HepG2 (cell line): Measurements from ENCODE around the gene TPSD1. TPM values are rescaled to one million over a fixed set of nuclear protein-coding genes. Genes with fewer than 3 reads are reported as not detected.

Source experiments
- ADNP ChIP-seq: sonication (generic); formaldehyde crosslinking; IDR thresholded peaks from 2 replicates; pipeline ENCODE4 v1.4.0; 2020; ENCODE audit warnings: missing genetic modification reagents
- ARID5B ChIP-seq: IDR thresholded peaks from 2 replicates; pipeline ENCODE4 v1.4.0; 2020; ENCODE audit warnings: mild to moderate bottlenecking, missing genetic modification reagents
- ATAD3A ChIP-seq: sonication (generic); formaldehyde crosslinking; IDR thresholded peaks from 2 replicates; pipeline ENCODE4 v1.4.0; 2020; ENCODE audit warnings: missing genetic modification reagents
- ATM ChIP-seq: fragments of 450-650 bp; IDR thresholded peaks from 2 replicates; pipeline ENCODE4 v1.7.1; 2017; ENCODE audit warnings: mild to moderate bottlenecking, borderline replicate concordance
- BRCA1 ChIP-seq: sonication (generic); formaldehyde crosslinking; IDR thresholded peaks from 2 replicates; pipeline ENCODE4 v1.4.0; 2020; ENCODE audit warnings: missing genetic modification reagents
- HBP1 ChIP-seq: IDR thresholded peaks from 2 replicates; pipeline ENCODE4 v1.6.1; 2016; ENCODE audit warnings: low read depth, control low read depth
- HOXA5 ChIP-seq: sonication (generic); formaldehyde crosslinking; IDR thresholded peaks from 2 replicates; pipeline ENCODE4 v1.4.0; 2020; ENCODE audit warnings: missing genetic modification reagents
- NCOA1 ChIP-seq: sonication (generic); formaldehyde crosslinking; IDR thresholded peaks from 2 replicates; pipeline ENCODE4 v1.9.0; 2021; ENCODE audit warnings: missing genetic modification reagents
- NFYB ChIP-seq: sonication (generic); formaldehyde crosslinking; IDR thresholded peaks from 2 replicates; pipeline ENCODE4 v1.4.0; 2020; ENCODE audit warnings: missing genetic modification reagents
- PAF1 ChIP-seq: IDR thresholded peaks from 2 replicates; pipeline ENCODE4 v1.6.1; 2016; ENCODE audit warnings: missing genetic modification reagents, missing compliant biosample characterization
- PBX2 ChIP-seq: IDR thresholded peaks from 2 replicates; pipeline ENCODE4 v1.6.1; 2016; ENCODE audit warnings: control low read depth
- PLRG1 ChIP-seq: fragments of 450-650 bp; conservative IDR thresholded peaks from 2 replicates; pipeline ENCODE4 v1.6.1; 2016
- POGZ ChIP-seq: sonication (generic); formaldehyde crosslinking; IDR thresholded peaks from 2 replicates; pipeline ENCODE4 v1.4.0; 2020; ENCODE audit warnings: mild to moderate bottlenecking, missing genetic modification reagents
- RARA ChIP-seq: IDR thresholded peaks from 2 replicates; pipeline ENCODE4 v1.6.1; 2016; ENCODE audit warnings: missing genetic modification reagents, missing compliant biosample characterization
- REPIN1 ChIP-seq: sonication (generic); formaldehyde crosslinking; IDR thresholded peaks from 2 replicates; pipeline ENCODE4 v1.8.0; 2022; ENCODE audit warnings: missing genetic modification reagents, low read depth, mild to moderate bottlenecking, borderline replicate concordance
- RXRB ChIP-seq: IDR thresholded peaks from 2 replicates; pipeline ENCODE4 v1.6.1; 2016; ENCODE audit warnings: borderline replicate concordance, missing genetic modification reagents, missing compliant biosample characterization
- ZNF296 ChIP-seq: sonication (generic); formaldehyde crosslinking; conservative IDR thresholded peaks from 2 replicates; pipeline ENCODE4 v1.5.0; 2020; ENCODE audit warnings: mild to moderate bottlenecking, missing genetic modification reagents
- ZNF501 ChIP-seq: sonication (generic); formaldehyde crosslinking; IDR thresholded peaks from 2 replicates; pipeline ENCODE4 v1.5.1; 2020; ENCODE audit warnings: mild to moderate bottlenecking, moderate library complexity, missing genetic modification reagents
- ZNF550 ChIP-seq: sonication (generic); formaldehyde crosslinking; IDR thresholded peaks from 2 replicates; pipeline ENCODE4 v1.4.0; 2020; ENCODE audit warnings: mild to moderate bottlenecking, missing genetic modification reagents, borderline replicate concordance
- ZNF710 ChIP-seq: sonication (generic); formaldehyde crosslinking; IDR thresholded peaks from 2 replicates; pipeline ENCODE4 v1.5.0; 2020; ENCODE audit warnings: mild to moderate bottlenecking, missing genetic modification reagents, borderline replicate concordance
- ZNF773 ChIP-seq: sonication (generic); formaldehyde crosslinking; IDR thresholded peaks from 2 replicates; pipeline ENCODE4 v1.4.0; 2020; ENCODE audit warnings: missing genetic modification reagents, borderline replicate concordance
- ZNF775 ChIP-seq: sonication (generic); formaldehyde crosslinking; IDR thresholded peaks from 2 replicates; pipeline ENCODE4 v1.4.0; 2020; ENCODE audit warnings: missing genetic modification reagents, mild to moderate bottlenecking, moderate library complexity, borderline replicate concordance
- ZNF788 ChIP-seq: sonication (generic); formaldehyde crosslinking; IDR thresholded peaks from 2 replicates; pipeline ENCODE4 v1.5.0; 2020; ENCODE audit warnings: mild to moderate bottlenecking, missing genetic modification reagents, borderline replicate concordance
- polyA plus RNA-seq, 8 experiments: library from polyadenylated mRNA; depleted of rRNA in 3 of 8; stranded (reverse) in 7 of 8; unstranded in 1 of 8; fragments of >200 nt; fragmentation: Illumina TruSeq in 4 of 8; extraction: Trizol in 4 of 8; gene quantifications; 2 replicates each; pipeline versions ENCODE4 v1.2.1 to v1.2.3, GENCODE V29; 2011 to 2016; ENCODE audit warnings: low read depth in 4 of 8, missing spikeins in 1 of 8, mixed read lengths in 1 of 8; ENCODE audit not compliant: insufficient read depth in 1 of 8
- total RNA-seq, 5 experiments: library from RNA; depleted of rRNA; stranded (reverse); fragments of >200 nt; fragmentation: Illumina TruSeq; extraction: Trizol; gene quantifications; 2 replicates each; pipeline ENCODE4 v1.2.3, GENCODE V29; 2016; ENCODE audit warnings: low read depth in 1 of 5

The TPSD1 gene
- total and polyA plus RNA-seq, 2 of the 13 experiments (the other 11 are each of a cell fraction or from before 2014, with no cell fraction given), result not detected

GRCh38 chr16:1308036-1308976 lies 52.4 kb downstream of the TPSD1 start (continued):
- peak; percentile 89 for TF ChIP-seq ZNF710 (CRISPR knock-in tag)
- no peak for TF ChIP-seq NCOA1
- TF ChIP-seq ZNF775 (CRISPR knock-in tag), result no peak
- no peak for TF ChIP-seq HBP1 (CRISPR knock-in tag)
- TF ChIP-seq PAF1 (CRISPR knock-in tag), result no peak
- no peak for TF ChIP-seq ADNP (CRISPR knock-in tag)
- TF ChIP-seq REPIN1 (CRISPR knock-in tag), result no peak
- no peak for TF ChIP-seq POGZ (CRISPR knock-in tag)
- TF ChIP-seq ZNF773 (CRISPR knock-in tag), result no peak
- TF ChIP-seq RXRB (CRISPR knock-in tag), result no peak
- TF ChIP-seq PBX2 (CRISPR knock-in tag), result no peak
- TF ChIP-seq ATAD3A (CRISPR knock-in tag), result no peak
- TF ChIP-seq ATM, result no peak
- no peak for TF ChIP-seq HOXA5 (CRISPR knock-in tag)
- no peak for TF ChIP-seq PLRG1
- TF ChIP-seq BRCA1 (CRISPR knock-in tag), result no peak; the same call in 1 of the 2 replicates
- TF ChIP-seq ZNF788 (CRISPR knock-in tag), result no peak
- TF ChIP-seq ZNF550, result no peak
- TF ChIP-seq NFYB (CRISPR knock-in tag), result no peak
- TF ChIP-seq ZNF501 (CRISPR knock-in tag), result no peak
- no peak for TF ChIP-seq RARA
- TF ChIP-seq ZNF296 (CRISPR knock-in tag), result no peak
- TF ChIP-seq ARID5B (CRISPR knock-in tag), result no peak
